T-helper 2 cell (primary cell): ENCODE data around the gene SLC28A1.

Experiments
- DNase-seq, 5 experiments: peaks; one replicate each; pipeline versions ENCODE4 v3.0.0 to v3.0.0-alpha.2; 2012 to 2022

SLC28A1 gene

DNA sequence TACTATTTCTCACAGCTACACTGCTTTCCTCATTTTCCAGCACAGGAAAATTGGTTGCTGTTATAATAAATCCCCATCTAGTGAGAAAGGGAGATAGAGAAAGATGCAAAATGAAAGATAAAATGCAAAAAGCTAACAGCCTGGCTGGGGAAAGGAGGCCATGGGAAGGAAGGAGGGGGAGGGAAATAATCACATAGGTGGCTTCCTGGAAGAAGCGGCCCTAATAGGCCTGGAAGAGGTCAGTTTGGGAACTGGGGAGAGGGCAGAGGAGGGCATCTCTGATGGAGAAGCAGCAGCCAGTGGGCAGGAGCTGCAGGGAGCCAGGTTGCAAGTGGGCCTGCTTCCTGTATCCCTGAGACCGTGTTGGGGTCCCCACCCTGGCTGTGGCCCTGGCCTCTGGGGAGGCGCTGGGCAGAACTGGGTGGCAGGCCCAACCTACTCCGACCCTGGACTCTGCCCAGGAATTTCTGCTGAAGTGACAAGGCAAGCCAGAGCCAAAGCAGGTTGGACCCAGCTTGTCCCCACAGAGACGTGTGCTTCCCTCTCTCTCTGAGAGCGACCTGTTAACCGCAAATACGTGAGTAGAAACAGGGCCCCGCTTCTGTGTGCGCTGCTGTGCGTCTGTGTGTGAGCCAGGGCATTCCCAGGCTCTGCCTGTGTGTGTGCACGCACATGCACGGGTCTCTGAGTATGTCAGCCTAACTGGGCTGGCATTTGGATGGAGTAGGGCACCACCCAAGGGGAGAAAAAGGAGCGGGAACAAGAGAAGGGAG, 1.9 kb downstream of the SLC28A1 start:
- DNase-seq: no peak

- DNase-seq: no peak
Measured at GRCh38 chr15:84886984-84887299, 2.5 kb downstream of the SLC28A1 start.

DNA sequence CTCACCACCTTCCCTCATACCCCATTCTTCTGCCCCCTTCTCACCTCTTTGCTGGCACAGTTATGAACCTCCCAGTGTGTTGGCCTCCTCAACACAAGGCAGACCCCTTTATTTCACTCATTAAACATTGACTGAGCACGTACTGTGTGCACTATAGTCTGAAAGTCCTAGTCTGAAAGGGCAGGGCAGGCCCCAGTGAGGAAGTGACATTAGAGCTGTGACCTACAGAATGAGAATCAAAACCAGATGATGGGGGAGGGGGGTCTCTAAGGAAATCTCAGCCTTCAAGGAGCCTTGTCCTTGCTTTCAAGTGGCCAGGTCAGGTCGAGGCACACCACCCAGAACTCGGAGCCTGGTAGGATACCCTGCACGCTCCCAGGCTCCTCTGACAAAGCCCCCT, 3.5 kb downstream of the SLC28A1 start:
- DNase-seq: no peak

DNA sequence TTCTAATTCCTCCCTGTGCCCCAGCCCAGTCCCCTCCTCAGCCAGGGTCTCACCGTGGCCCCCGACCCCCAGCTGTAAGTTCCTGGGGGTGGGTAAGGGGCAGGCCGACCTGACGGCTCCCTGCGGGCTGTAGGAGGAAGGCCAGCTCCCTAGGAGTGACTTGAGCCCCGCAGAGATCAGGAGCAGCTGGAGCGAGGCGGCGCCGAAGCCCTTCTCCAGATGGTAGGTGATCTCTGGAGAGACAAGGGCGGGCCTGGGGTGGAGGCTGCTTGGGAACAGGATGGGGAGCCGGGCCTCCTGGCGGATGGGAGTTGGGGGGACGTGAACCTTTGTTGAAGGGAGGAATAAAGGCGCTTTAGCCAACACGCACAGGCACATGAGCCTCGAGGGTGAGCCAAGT, 4.2 kb downstream of the SLC28A1 start:
- no peak for DNase-seq

DNA sequence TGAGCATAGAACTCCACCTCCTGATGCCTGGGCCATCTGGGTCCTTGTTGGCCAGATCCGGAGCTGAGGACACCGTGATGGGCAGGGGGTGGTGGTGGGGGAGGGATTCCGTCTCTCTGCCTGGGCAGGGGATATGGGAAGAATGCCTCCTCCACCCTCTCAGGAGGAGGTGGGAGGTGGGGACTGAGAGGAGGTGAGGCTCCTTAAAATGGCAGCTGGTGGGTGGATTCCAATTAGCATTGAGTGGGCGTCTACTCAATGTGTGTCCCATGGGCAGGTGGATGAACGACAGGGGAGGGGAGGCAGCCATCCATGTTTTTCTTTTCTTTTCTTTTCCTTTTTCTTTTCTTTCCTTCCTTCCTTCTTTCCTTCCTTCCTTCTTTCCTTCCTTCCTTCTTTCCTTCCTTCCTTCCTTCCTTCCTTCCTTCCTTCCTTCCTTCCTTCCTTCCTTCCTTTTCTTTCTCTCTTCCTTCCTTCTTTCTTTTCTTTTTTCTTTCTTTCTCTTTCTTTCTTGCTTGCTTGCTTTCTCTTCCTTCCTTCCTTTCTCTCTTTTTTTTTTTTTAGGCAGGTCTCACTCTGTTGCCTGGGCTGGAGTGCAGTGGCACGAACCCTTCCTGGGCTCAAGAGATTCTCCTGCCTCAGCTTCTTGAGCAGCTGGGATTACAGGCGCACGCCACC, 5.0 kb downstream of the SLC28A1 start:
- no peak for DNase-seq

DNA sequence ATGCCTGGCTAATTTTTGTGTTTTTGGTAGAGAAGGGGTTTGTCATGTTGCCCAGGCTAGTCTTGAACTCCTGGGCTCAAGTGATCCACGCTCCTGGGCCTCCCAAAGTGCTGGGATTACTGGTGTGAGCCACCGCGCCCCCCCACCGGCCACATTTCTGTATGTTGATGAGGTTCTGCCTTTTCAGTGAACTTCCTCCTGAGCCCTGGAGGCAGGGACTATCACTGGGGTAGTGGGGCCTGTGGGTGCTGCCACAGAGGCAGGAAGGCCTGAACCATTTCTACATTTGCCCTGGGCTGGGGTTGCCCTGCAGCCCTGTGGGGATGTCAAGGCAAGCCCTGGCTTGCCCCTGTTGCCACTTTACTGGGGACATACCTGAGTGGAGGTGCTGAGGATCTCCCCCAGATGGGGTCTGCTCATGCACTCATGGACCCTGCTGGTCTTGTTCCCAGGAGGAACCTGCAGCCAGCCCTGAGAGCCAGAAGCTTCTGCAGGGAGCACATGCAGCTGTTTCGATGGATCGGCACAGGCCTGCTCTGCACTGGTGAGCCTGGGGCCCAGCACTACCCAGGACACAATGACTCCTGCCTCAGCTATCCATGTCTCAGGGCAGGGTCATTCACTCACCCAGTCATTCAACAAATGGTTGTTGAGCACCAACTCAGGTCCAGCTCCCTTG, 5.7 kb downstream of the SLC28A1 start:
- DNase-seq: no peak

DNA sequence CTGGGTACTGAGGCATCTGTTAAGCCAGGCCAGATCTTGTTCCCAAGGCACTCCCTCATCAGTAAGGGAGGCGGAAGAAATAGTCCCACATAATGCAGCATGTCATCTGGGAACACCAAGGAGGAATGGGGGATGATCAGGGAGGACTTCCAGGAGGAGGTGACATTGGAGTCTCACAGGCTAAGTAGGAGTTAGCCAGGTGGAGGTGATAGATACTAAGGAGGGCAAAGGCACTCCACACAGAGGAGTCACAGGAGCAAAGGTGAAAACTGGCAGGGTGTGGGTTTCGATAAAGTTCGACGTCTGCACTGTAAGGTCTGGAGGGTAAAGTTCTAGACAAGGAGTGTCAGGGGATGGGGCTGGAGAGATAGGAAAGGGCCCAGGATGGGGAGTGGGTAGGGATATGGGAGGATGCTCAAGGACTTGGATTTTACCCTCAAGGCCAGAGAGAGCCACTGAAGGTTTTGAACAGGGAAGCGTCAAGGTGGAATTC, 6.3 kb downstream of the SLC28A1 start:
- DNase-seq: no peak

DNA sequence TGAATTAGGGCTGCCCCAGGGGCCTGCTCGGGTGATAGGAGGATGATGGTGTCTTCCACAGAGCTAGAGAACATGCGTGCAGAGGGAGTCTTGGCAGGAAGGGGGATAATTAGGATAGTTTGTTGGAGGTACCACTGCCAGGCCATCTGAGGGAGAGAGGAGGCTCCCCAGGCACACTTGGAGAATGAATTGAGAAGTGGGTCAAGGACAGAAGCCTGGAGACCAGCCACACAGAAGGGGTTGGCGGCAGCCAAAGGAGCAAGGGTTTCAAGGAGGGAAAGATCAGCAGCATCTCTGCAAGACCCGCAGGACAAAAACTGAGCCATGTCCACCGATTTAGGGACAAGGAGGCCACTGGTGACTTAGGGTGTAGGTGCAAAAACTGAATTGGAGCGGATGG, 6.9 kb downstream of the SLC28A1 start:
- DNase-seq: no peak

GRCh38 chr15:84892786-84893307, 8.4 kb downstream of the SLC28A1 start:
- DNase-seq: no peak

GRCh38 chr15:84893607-84894006, 9.1 kb downstream of the SLC28A1 start:
- no peak for DNase-seq

- no peak for DNase-seq
Measured at GRCh38 chr15:84894736-84895425, 10.4 kb downstream of the SLC28A1 start.

- DNase-seq: no peak
Measured at GRCh38 chr15:84898761-84899160, 14.3 kb downstream of the SLC28A1 start.

- DNase-seq: no peak
Measured at GRCh38 chr15:84899750-84900149, 15.3 kb downstream of the SLC28A1 start.

DNA sequence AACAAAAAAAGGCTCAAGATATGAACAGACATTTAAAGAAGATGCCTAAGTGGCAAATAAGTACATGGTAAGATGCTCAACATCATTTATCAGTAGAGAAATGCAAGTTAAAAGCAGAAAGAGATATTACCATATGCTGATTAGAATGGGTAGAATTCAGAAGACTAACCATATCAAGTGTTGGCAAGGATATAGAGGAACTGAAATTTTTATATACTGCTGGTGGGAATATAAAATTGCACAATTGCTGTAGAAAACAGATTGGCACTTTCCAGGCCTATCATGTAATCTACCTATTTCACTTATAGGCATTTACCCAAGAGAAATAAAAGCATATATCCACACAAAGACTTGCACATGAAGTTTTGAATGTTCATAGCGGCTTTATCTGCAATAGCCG, 17.1 kb downstream of the SLC28A1 start:
- no peak for DNase-seq

DNA sequence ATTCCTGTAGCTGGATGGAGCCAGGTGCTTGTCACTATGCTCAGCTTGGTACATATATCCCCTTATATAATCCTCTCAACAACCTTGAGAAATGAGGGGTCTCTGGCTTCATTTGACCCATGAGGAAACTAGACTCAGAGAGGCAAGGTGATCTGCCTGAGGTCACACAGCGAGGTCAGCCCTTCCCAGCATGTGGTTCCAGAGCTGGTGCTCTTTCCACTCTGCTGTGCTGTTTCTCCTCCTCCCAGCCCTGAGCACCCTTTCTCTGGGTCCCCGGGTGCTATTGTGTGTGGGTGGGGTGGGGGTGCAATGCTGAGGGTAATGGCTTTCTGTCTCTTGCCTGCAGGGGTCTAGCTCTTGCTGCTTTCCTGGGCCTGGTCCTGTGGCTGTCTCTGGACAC, 19.3 kb downstream of the SLC28A1 start:
- DNase-seq: no peak

- no peak for DNase-seq
Measured at GRCh38 chr15:84904419-84904818, 20.0 kb downstream of the SLC28A1 start.

GRCh38 chr15:84905016-84905916, 20.8 kb downstream of the SLC28A1 start:
- DNase-seq: no peak

DNA sequence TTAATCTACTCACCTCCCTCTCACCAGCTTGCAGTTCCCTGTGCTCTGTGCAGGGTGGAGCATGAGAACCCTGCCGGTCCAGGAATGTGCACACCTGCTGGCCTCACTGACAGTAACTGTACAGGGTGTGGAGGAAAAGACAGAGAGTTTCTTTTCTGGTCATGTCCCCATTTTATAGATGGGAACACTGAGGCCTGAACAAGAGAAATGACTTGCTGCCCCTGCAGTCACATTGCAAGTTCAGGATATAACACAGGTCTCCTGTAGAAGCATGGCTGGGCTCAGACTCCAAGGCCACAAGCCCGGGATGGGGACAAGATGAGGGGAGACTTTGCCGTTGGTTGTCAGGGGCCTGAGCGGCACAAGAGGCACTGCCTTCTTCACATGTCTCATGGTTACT, 23.3 kb downstream of the SLC28A1 start:
- DNase-seq: no peak

GRCh38 chr15:84908564-84908963, 24.1 kb downstream of the SLC28A1 start:
- DNase-seq: no peak

- DNase-seq: no peak
Measured at GRCh38 chr15:84909029-84909428, 24.6 kb downstream of the SLC28A1 start.

- no peak for DNase-seq
Measured at GRCh38 chr15:84909782-84910181, 25.3 kb downstream of the SLC28A1 start.
